Measurements from ENCODE around the gene ABCG2.
"Not testable (repeated sequence)": the region's sequence is repeated elsewhere in the genome, so short reads cannot be mapped to it uniquely, and the experiment has no call there.

ABCG2 gene

DNA sequence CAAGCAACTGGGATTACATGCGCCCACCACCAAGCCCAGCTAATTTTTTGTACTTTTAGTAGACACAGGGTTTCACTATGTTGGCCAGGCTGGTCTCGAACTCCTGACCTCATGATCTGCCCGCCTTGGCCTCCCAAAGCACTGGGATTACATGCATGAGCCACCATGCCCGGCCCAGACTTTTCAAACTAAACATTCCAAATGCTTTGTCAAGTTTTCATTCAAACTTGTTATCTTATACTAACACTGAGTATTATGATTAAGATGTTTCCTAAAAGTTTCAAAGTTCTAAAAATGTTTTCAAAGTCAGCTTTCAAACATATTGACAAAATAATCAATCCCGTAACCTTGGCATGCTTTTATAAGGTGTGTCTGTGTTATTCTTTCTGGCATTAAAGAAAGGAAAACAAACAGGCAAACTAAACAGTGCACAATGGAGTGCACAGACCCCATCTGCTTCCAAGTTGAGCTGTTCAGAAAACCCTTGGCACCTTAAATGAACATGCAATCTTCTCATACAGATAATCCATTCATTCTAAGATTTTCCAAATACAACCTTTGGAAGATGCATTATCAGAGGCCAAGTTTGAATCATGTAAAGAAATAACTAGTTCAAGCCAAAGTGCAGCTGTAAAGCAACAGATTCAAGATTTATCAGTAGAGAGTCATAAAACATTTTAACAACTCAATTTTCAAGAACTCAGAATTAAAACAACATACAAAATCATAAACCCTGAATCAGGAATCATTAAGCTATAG, 49.1 kb downstream of the ABCG2 start:
- DNase-seq, result no peak

DNA sequence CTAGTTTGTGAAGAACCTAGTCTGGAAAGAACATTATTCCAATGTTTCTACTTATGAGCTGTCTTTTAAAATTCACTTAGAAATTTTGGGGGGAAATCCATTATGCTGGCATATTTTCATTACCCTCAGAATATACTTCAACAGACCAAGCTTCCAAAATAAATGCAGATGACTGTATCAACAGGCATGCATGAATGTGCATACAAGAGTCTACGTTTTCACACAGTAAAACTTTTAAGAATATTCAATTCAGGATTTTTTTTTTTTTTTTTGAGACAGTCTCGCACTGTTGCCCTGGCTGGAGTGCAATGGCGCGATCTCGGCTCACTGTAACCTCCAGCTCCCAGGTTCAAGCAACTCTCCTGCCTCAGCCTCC, 49.7 kb downstream of the ABCG2 start:
- no peak for DNase-seq

DNA sequence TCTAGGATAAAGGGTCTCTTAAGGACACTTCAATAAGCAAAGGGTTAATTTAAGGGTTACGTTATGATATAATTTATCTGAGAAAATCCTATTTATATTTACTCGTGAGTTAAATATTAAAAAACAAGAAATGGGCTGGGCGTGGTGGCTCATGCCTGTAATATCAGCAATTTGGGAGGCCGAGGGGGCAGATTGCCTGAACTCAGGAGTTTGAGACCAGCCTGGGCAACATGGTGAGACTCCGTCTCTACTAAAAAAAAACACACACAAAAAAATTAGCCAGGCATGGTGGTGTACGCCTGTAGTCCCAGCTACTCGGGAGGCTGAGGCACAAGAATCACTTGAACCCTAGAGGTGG, 50.4 kb downstream of the ABCG2 start:
- not testable (repeated sequence) for DNase-seq

DNA sequence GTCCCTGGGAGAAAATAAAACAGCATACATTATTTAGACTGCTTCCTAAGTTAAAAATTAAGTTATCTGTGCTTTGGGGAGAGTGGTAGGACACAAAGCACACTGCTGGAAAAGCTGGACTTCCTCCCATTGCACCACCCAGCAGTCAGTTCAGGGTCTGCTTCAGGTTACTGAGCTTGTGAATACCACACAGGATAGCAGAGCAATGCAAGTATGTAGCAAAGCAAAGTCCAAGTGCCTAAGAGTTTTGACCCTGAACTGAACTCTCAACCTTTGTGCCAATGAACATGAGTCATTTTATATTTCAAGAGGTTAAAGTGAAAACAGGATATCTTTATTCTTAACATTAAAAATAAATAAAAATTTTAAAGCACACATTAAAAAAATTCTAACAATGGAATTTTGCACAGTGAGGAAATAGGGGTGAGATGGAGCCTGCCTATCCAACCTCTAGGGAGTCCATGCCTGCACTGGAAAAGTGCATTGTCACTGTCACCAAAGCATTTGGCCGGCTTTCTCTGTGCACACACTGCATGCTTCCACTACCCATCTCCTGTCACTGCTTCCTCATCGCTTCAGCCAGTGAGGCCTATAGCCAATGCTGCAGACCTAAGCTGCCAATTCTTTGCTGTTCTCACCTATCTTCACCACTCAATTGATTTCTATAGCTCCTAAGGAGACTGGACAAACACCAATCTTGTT, 50.9 kb downstream of the ABCG2 start:
- DNase-seq, result peak; percentile 61

DNA sequence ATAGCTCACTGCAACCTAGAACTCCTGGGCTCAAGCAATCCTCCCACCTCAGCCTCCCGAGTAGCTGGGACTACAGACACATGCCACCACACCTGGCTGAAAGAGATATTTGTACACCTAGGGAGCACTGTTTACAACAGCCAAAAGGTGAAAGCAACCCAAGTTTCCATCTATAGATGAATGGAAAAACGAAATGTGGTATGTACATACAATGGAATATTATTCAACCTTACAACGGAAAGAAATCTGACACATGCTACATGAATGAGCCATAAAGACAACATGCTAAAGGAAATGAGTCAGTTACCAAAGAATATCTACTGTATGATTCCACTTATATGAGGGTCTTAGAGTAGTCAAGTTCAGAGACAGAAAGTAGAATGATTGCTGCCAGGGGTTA, 52.2 kb downstream of the ABCG2 start:
- DNase-seq, result no peak

DNA sequence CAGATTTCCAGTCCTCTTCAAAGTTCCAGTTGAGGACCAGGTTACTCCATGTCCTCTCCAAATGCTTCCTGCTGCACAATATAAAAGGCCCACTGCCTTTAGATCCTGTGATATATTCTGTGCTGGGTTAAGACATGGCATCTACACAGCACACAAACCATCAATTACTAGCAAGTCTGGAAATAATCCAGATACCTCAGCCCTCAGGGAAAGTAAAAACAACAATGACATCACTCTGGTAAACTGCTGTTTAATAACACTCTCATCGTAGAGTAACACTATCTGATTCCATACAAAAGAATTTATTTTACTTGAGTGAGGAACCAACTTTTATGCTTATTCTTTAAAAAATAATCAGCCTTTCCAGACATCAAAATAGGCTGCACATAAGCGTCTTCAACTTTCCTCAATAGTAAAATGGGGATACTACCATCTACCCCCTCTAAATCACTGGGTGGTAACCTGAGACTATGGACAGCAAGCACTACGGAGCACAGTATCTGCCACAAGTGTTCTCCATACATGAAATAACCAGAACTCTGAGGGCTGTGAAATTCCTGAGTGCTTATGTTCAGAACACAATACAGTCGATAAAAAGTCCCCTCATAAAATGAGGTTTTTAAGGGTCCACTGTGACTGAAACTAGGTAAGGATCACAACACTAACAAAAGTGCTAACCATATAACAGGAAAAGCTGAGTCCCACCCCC, 53.4 kb downstream of the ABCG2 start:
- no peak for DNase-seq

DNA sequence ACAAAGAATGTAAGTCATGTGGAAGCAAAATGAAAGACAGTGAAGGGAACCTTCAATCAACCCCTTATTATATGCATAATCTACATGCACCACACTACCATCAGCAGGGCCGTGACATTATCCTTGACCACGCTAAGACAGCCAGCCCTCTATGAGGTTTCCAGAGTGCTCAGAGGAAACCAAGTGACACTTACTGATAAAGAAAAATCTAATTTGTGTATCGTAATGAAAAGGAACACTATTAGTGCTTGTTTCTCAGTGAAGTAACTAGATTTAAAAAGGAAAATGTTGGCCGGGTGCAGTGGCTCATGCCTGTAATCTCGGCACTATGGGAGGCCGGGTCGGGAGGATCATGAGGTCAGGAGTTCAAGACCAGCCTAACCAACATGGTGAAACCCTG, 56.4 kb downstream of the ABCG2 start:
- peak; percentile 50 for DNase-seq

DNA sequence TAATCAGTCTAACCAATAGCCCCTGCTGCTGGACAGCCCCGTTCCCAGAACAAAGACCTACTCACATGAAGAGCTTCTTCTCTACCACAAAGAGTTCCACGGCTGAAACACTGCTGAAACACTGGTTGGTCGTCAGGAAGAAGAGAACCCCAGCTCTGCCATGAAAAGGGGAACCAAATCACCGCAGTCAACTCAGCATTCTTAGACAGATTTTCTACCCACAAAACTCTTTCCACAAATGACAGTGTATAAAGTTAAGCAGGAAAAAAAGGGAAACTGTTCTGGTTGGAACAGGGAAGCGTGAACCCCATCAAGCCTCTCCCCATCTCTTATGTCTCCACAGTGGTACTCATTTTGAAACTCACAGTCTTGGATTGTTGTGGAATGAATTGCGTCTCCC, 57.3 kb downstream of the ABCG2 start:
- DNase-seq, result no peak

DNA sequence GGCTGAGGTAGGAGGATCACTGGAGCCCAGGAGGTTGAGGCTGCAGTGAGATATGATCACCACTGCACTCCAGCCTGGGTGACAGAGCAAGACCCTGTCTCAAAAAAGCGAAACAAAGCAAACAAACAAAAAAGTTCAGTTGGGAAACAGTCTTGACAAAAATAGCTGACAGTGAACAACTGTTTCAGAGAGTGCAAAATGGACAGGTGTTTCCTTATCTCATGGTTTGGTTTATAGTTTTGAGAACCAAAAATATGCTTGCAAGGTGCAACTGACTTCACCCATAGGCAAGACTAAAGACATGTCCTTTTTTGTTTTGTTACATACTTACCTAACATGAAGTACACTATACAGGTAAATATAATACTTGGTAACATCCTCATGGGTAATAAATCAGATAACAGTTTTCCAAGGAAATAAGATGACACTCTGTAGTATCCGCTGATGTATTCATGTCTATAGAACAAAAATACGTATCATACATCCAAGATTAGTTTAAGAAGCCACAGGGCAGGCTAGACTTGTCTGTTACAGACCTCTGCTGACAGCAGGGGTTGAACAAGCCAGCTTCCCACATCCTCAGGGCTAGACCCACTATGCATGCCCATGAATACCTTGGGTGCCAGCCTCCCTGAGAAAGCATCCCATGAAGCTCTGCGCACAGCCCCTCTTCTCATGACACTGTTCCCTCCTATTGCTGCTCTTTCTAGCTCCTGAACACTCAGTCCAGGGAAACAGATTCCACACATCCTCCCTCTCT, 59.3 kb downstream of the ABCG2 start:
- DNase-seq, result no peak

DNA sequence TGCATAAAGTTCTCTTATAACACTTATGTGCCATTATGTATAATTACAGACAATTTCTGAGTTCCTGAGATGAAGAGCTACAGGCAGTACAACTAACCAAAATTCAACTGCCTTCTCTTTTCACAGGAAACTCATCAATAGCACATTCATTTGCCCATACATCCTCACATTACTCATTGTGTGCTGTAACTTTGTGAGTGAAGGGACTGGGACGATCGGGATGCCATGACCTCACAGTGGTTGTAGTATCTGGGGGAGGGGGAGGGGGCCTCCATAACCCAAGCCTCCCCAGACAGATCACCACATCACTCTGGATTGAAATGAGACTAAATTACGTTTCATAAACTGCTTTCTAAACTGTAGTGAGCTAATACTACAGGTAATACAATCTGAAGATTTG, 60.7 kb downstream of the ABCG2 start:
- DNase-seq, result no peak

DNA sequence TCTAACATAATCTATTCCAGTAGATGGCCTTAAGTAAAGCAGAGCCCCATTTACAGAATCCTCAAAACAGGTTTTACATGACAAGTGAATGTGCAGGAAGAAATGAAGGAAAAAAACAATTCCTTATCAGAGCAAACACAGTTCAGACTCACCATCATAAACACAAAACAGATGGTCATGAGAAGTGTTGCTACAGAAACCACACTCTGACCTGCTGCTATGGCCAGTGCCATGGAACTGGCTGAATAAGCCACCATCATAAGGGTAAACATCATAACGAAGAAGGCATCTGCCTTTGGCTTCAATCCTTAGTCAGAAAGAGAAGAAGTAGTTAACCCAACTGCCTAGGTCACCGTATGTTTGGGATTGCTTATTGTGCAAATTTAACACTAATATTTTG, 61.1 kb downstream of the ABCG2 start:
- DNase-seq, result peak; percentile 9

DNA sequence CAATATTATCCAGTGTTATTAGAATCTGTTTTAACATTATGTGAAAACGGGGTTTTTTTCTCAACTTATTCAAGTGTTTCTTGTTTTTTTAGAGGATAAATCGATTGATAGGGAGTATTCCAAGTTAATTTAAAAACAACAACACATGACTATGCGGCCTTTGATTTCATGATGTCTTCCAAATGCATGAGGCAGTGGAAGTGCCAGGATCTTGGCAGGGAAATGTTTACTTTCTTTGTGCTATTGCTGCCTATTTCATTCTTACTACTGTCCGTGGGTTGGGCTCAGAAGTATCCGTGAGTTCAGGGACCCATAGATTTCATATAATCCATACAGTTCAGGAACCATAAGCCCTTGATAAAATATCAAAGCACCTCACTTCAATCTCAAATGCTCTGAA, 64.6 kb downstream of the ABCG2 start:
- DNase-seq, result no peak

DNA sequence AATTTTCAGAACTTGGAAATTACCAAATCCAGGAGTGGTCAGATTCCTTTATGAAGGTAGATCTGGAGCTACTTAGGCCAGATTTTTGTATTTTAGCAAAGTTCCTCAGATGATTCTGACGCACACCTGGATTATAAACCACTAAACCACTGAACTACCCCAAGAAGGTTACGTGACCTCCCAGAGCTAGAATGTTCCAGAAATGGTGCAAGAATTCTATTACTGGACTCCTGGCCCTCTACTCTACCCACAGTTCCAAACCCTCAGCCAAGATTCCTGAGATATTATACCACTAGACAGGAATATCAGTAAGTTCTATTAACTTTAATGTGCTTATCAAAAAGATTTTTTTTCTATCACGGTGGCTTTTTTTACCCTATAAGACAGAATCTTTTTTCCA, 67.1 kb downstream of the ABCG2 start:
- no peak for DNase-seq

DNA sequence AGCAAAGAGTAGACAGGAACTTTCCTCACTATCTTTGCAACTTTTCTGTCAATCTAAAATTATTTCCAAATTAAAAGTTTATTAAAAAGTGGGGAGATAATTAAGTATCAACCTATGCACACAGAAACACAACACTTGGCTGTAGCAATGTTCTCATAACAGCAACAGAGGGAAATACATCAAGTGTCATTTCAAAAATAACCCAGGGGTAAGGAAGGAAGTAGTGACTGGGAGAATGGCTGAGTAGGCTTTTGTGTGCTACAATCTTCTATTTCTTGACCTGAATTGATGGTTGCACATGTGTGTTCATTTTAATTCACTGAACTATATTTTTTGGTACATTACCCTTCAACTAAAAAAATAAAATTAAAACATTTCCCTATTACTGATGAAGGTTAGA, 67.5 kb downstream of the ABCG2 start:
- no peak for DNase-seq

DNA sequence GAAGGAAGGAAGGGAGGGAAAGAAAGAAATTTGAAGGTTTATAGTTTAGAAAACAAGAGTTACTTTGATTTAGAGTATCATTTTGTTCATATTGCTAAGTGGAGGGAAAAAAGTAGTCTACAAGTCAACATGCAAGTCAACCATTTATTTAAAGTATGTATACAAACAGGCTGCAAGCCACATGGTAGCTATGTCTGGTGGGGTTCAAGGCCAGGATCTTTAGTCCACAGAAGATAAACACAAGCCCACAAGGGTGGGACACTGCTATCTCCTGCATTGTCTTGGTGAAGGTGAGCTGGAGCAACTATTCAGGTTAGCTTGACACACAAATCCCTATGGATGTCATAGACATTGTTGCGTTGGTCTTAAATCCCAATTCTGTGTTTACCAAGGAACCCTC, 71.4 kb downstream of the ABCG2 start:
- DNase-seq, result no peak

DNA sequence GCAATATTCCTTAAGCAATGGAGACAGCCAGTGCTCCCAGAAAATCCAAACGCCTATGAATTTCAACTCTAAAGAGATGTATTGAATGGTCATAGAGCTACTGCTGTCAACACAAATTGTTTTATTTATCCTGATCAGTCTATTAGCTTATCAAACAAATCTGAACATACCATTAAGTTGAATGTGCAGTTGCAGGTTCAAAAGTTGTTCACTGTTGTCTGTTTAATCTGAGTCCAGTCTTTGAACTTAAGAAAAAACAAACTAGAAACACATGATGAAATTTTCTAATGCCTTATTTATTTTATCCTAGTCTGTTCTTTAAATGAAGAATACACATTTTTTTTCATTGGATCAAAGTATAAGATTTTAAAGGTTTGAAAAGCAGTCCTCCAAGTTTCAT, 77.8 kb downstream of the ABCG2 start:
- DNase-seq, result no peak

DNA sequence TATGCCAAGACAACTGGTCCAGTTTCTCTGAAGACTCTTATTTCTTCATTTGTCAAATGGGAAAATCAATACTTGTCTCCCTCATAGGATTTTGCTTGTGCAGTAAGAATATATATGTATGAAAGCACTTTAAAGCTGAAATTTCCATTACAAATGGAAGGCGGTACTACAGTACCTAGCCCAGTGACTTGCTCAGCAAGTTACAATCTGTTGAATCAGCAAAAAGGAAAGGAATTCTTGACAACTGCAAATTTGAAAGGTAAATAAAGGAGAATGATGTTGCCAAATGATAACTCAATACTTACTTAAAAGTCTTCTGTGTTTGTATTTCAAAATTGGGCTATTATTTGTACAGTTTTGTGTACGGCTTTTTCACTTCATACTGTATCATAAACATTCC, 79.9 kb downstream of the ABCG2 start:
- no peak for DNase-seq

DNA sequence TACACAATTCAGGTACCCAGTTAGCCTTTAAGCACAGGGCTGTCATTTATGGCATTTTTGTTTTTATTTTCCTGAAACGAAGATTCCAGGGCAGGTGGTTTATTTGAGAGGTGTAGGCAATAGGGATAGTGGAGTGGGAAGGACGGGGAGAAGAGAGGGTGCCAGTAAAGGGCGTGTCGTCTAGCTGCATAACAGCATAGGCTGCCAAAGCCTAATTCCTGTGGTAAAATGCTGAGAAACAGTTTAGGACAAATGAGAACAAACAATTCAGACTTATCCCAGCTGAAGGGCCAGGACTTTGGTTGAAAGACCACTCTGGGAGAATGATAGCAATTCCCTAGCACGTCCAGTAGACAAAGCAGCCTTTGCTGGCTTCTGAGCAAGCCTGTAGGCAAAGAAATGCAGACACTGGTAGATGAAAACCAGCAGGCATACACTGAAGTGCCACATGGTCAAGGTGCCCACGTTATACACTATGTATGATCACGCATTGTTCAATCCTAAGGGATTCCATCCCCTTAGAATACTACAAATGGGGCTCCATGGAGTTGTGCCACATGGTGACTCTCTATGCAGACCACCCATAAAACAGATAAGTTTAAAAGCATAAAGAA, 80.4 kb downstream of the ABCG2 start:
- no peak for DNase-seq

DNA sequence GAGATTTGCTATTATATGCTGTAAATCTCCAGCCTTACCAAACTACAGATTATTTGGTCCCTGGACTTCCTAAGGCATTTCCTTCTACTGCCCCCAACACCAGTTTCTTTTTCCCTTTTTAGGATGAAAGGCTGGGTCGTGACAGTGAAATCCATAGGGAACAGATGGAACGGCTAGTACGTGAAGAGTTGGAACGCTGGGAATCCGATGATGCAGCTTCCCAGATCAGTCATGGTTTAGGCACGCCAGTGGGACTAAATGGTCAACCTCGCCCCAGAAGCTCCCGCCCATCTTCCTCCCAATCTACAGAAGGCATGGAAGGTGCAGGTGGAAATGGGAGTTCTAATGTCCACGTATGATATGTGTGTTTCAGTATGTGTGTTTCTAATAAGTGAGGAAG, 83.1 kb downstream of the ABCG2 start:
- no peak for DNase-seq

DNA sequence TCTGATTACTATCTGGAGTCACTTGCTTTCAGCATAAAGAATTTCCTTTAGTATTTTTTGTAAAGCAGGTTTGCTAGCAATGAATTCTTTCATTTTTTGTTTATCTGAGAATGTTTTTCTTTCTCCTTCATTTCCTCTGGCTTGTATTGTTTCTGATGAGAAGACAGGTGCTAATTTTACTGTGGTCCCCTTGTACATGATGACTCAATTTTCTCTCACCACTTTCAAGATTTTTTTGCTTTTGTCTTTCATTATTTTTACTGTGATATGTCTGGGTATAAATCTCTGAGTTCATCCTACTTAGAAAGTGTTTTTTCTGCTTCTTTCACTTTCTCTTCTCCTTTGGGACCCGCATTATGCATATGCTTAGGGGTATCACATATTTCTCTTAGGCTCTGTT, 88.4 kb downstream of the ABCG2 start:
- no peak for DNase-seq

DNA sequence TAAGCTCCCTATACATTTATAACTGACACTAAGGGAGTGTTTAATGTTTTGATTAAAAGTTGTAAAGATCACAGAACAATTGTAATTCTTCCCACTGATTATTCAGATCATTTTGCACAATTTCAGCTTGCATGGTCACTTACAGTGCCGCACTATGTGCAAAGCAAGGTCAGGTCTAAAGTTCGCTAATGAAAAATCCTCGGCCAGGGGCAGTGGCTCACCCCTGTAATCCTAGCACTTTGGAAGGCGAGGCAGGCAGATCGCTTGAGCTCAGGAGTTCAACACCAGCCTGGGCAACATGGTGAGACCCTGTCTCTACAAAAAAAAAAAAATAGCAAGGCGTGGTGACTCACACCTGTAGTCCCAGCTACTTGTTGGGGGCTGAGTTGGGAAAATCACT, 94.0 kb downstream of the ABCG2 start:
- DNase-seq, result no peak

DNA sequence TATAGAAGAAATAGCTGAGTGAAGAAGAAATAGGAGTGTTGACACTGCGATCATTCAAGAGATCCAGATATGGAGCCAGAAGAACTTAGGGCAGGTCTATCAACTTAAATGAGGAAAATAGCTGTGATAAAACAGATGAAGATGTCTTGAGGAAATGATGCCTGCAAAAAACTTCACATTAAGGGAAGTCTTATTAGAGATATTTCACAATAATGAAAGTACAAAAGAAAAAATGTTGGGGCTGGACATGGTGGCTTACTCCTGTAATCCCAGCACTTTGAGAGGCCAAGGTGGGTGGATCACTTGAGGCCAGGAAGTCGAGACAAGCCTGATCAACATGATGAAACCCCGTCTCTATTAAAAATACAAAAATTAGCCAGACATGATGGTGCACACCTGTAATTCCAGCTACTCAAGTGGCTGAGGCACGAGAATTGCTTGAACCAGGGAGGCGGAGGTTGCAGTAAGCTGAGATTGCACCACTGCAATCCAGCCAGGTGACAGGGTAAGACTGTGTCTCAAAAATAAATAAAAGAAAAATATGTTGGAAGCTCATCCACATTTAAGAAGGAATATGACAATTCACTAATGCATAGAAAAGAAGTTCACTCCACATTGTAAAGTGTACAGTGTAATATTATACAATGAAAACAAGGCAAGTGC, 94.7 kb downstream of the ABCG2 start:
- DNase-seq, result no peak

DNA sequence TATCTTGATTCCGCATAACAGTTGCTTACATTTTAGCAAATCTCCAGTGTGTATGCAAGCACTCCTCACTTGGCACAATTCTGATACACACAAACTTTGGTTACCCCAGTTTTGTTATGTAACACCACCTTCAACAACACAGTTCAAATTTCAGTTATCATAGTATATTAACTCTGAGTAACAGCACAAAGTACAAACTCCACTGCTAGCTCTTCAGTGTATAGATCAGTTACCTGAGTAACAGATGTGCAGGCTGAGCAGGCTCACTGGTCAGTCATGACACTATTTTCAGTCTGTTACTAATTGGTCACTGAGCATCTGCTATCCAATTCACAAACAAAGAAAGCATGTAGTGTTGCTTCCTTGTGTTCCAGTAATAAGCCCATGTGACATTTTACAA, 95.6 kb downstream of the ABCG2 start:
- no peak for DNase-seq
